OCI-LY7 (cell line): ENCODE results near the gene CLEC18C.

Experiments used
- CTCF ChIP-seq: fragments of 200-600 bp; sonication (generic); conservative IDR thresholded peaks from 2 replicates; pipeline ENCODE4 v1.5.1; 2014; ENCODE audit warnings: mild to moderate bottlenecking, antibody characterized with exemption, low read length, moderate library complexity, mixed read lengths
- EZH2phosphoT487 ChIP-seq: fragments of 200-600 bp; sonication (generic); IDR thresholded peaks from 2 replicates; pipeline ENCODE4 v1.6.1; 2018; ENCODE audit warnings: low read depth, borderline replicate concordance, mild to moderate bottlenecking, mixed run types, antibody characterized with exemption, low read length, moderate library complexity, mixed read lengths

GRCh38 chr16:70157105-70157476 is 16.5 kb upstream of the CLEC18C start:
- TF ChIP-seq CTCF (no peak), EZH2phosphoT487 (no peak)
